Brain pericyte (primary cell): ENCODE measurements around the gene RCC2.

ENCODE experiments used
- DNase-seq: peaks from one replicate; pipeline ENCODE4 v3.0.0-alpha.2; 2012; ENCODE audit warnings: low read depth, low spot score

The RCC2 gene

GRCh38 chr1:17375651-17376050, 63.8 kb downstream of the RCC2 start:
- DNase-seq, result no peak

GRCh38 chr1:17372955-17373354, 66.5 kb downstream of the RCC2 start:
- no peak for DNase-seq

GRCh38 chr1:17371896-17372295, 67.6 kb downstream of the RCC2 start, which contains the start of gene PADI6:
Gene PADI6 (plus strand): TSS chr1:17372196. CDS start chr1:17372246, 50 bp downstream.
- no peak for DNase-seq

GRCh38 chr1:17370618-17371017, 68.9 kb downstream of the RCC2 start:
- no peak for DNase-seq

- no peak for DNase-seq
Observed at GRCh38 chr1:17369466-17369865, 70.0 kb downstream of the RCC2 start.

GRCh38 chr1:17365293-17365692, 74.2 kb downstream of the RCC2 start:
- DNase-seq, result no peak

GRCh38 chr1:17363771-17364170, 75.7 kb downstream of the RCC2 start:
- DNase-seq, result no peak

- no peak for DNase-seq
Observed at GRCh38 chr1:17363351-17363750, 76.1 kb downstream of the RCC2 start.

GRCh38 chr1:17361687-17362086, 77.8 kb downstream of the RCC2 start:
- DNase-seq, result no peak

- DNase-seq, result no peak
Observed at GRCh38 chr1:17360272-17360956, 79.1 kb downstream of the RCC2 start.

GRCh38 chr1:17359808-17360207, 79.7 kb downstream of the RCC2 start:
- no peak for DNase-seq

GRCh38 chr1:17359031-17359430, 80.4 kb downstream of the RCC2 start:
- no peak for DNase-seq

GRCh38 chr1:17358557-17358956, 80.9 kb downstream of the RCC2 start:
- DNase-seq, result no peak
